H1 (cell line): ENCODE measurements around the gene SLC6A17. TPM values are rescaled to one million over a fixed set of nuclear protein-coding genes. Genes with fewer than 3 reads are reported as not detected.

ENCODE experiments used
- CTCF ChIA-PET: fragments of 300-600 bp; sonication (Branson Sonifier 250); formaldehyde crosslinking; loops from one replicate; lab custom pipeline; 2021; ENCODE audit not compliant: partially characterized antibody; lab: Charles Lee
- POLR2A ChIA-PET: fragments of 300-600 bp; sonication (Branson Sonifier 250); formaldehyde crosslinking; loops from one replicate; lab custom pipeline; 2021; ENCODE audit warnings: inconsistent platforms; ENCODE audit not compliant: partially characterized antibody; lab: Charles Lee
- DNase-seq, 2 experiments: peaks; one replicate each; pipeline versions ENCODE4 v3.0.0 to v3.0.0-alpha.2; 2010 to 2022; ENCODE audit warnings: low spot score in 2 of 2, low read depth in 1 of 2, mixed read lengths in 1 of 2
- FAIRE-seq: peaks from 2 replicates; lab custom pipeline; 2011; peaks lifted over from hg19 to GRCh38; lab: Jason Lieb, UNC
- H2AFZ ChIP-seq: 2 replicates; pipeline ENCODE4 v1.8.1; 2012; ENCODE audit warnings: low read length, inconsistent platforms
- H2AK5ac ChIP-seq: 2 replicates; pipeline ENCODE4 v1.6.1; 2013; ENCODE audit warnings: low read depth, low read length
- H2BK120ac ChIP-seq: replicated peaks from 2 replicates; pipeline ENCODE3; 2013; ENCODE audit warnings: low read depth, low read length, inconsistent platforms
- H2BK12ac ChIP-seq: 2 replicates; pipeline ENCODE4 v1.6.1; 2013; ENCODE audit warnings: low read depth, low read length
- H2BK15ac ChIP-seq: 2 replicates; pipeline ENCODE4 v1.6.1; 2013; ENCODE audit warnings: low read length
- H2BK20ac ChIP-seq: 2 replicates; pipeline ENCODE4 v1.6.1; 2013; ENCODE audit warnings: low read length
- H2BK5ac ChIP-seq: 2 replicates; pipeline ENCODE4 v1.6.1; 2013; ENCODE audit warnings: low read depth, low read length
- H3K14ac ChIP-seq: 2 replicates; pipeline ENCODE4 v1.6.1; 2013; ENCODE audit warnings: inconsistent platforms; ENCODE audit not compliant: insufficient read length
- H3K18ac ChIP-seq: 2 replicates; pipeline ENCODE4 v1.6.1; 2013; ENCODE audit warnings: low read length; ENCODE audit errors: extremely low read depth
- H3K23ac ChIP-seq: 2 replicates; pipeline ENCODE4 v1.6.1; 2013; ENCODE audit warnings: inconsistent platforms; ENCODE audit not compliant: insufficient read length
- H3K23me2 ChIP-seq: 2 replicates; pipeline ENCODE4 v1.6.1; 2013; ENCODE audit warnings: low read depth, low read length
- H3K27ac ChIP-seq: 2 replicates; pipeline ENCODE4 v1.6.1; 2011; ENCODE audit warnings: low read depth, low read length, inconsistent platforms
- H3K27me3 ChIP-seq, 4 experiments: replicated peaks in 1 of 4; 1 replicate in 1 of 4; 2 replicates in 3 of 4; pipeline versions ENCODE4 v1.6.1 to v1.8.1; 2011 to 2013; ENCODE audit warnings: low read length in 3 of 4, mild to moderate bottlenecking in 3 of 4, inconsistent platforms in 2 of 4, mixed read lengths in 2 of 4, moderate library complexity in 1 of 4; ENCODE audit not compliant: control insufficient read depth in 3 of 4, insufficient read depth in 3 of 4; ENCODE audit errors: extremely low read depth in 1 of 4
- H3K36me3 ChIP-seq, 4 experiments: 2 replicates each; pipeline versions ENCODE4 v1.6.1 to v1.8.1; 2011 to 2013; ENCODE audit warnings: mild to moderate bottlenecking in 4 of 4, low read length in 3 of 4, moderate library complexity in 2 of 4, control low read depth in 1 of 4, inconsistent platforms in 1 of 4; ENCODE audit not compliant: insufficient read depth in 4 of 4, control insufficient read depth in 2 of 4
- H3K4ac ChIP-seq: replicated peaks from 2 replicates; pipeline ENCODE3; 2013; ENCODE audit warnings: low read length, low read depth, mixed read lengths, inconsistent platforms; ENCODE audit not compliant: insufficient read length
- H3K4me1 ChIP-seq, 4 experiments: replicated peaks in 1 of 4; 1 replicate in 1 of 4; 2 replicates in 3 of 4; pipeline versions ENCODE4 v1.6.1 to v1.8.1; 2011 to 2013; ENCODE audit warnings: low read length in 3 of 4, inconsistent platforms in 2 of 4, mixed read lengths in 1 of 4; ENCODE audit not compliant: insufficient read depth in 4 of 4, control insufficient read depth in 3 of 4
- H3K4me2 ChIP-seq, 2 experiments: 2 replicates each; pipeline versions ENCODE4 v1.6.1 to v1.8.1; 2011 to 2013; ENCODE audit warnings: low read depth in 2 of 2, low read length in 2 of 2, control low read depth in 1 of 2, inconsistent platforms in 1 of 2, mild to moderate bottlenecking in 1 of 2; ENCODE audit not compliant: insufficient read depth in 1 of 2
- H3K4me3 ChIP-seq, 4 experiments: fragments of 200-600, 300-600 bp in 1 of 4; sonication (generic), shearing (Covaris generic), sonication (Bioruptor Twin) in 1 of 4; 2 replicates each; pipeline versions ENCODE4 v1.5.1 to v1.8.1; 2011 to 2016; ENCODE audit warnings: low read length in 4 of 4, low read depth in 3 of 4, control low read depth in 2 of 4, inconsistent platforms in 2 of 4, mild to moderate bottlenecking in 2 of 4, mixed read lengths in 1 of 4, moderate library complexity in 1 of 4; ENCODE audit not compliant: insufficient read depth in 2 of 4; ENCODE audit errors: extremely low read depth in 1 of 4
- H3K56ac ChIP-seq: replicated peaks from 2 replicates; pipeline ENCODE3; 2013; ENCODE audit warnings: low read depth, mild to moderate bottlenecking, mixed read lengths, low read length, inconsistent platforms; ENCODE audit not compliant: insufficient read length
- H3K79me1 ChIP-seq: 2 replicates; pipeline ENCODE4 v1.6.1; 2013; ENCODE audit warnings: low read depth, low read length, control low read depth
- H3K79me2 ChIP-seq, 2 experiments: 2 replicates each; pipeline versions ENCODE4 v1.6.1 to v1.8.1; 2012 to 2013; ENCODE audit warnings: low read length in 2 of 2, mild to moderate bottlenecking in 2 of 2, inconsistent platforms in 1 of 2; ENCODE audit not compliant: insufficient read depth in 2 of 2, control insufficient read depth in 1 of 2
- H3K9ac ChIP-seq, 4 experiments: replicated peaks in 1 of 4; 1 replicate in 1 of 4; 2 replicates in 3 of 4; pipeline versions ENCODE4 v1.6.1 to v1.8.1; 2011 to 2013; ENCODE audit warnings: low read depth in 3 of 4, low read length in 3 of 4, control low read depth in 2 of 4, mild to moderate bottlenecking in 2 of 4, moderate library complexity in 2 of 4, inconsistent platforms in 1 of 4; ENCODE audit errors: extremely low read depth in 1 of 4
- H3K9me3 ChIP-seq, 2 experiments: 2 replicates each; pipeline versions ENCODE4 v1.6.1 to v1.8.1; 2012 to 2013; ENCODE audit warnings: mild to moderate bottlenecking in 2 of 2, moderate library complexity in 2 of 2, control low read depth in 1 of 2, inconsistent platforms in 1 of 2, low read depth in 1 of 2, low read length in 1 of 2, mixed read lengths in 1 of 2; ENCODE audit not compliant: insufficient read depth in 2 of 2
- H4K20me1 ChIP-seq, 2 experiments: replicated peaks in 1 of 2; 2 replicates each; pipeline versions ENCODE3 to v1.8.1; 2011 to 2013; ENCODE audit warnings: inconsistent platforms in 2 of 2, low read length in 2 of 2, mild to moderate bottlenecking in 1 of 2; ENCODE audit not compliant: insufficient read depth in 2 of 2, control insufficient read depth in 1 of 2
- H4K5ac ChIP-seq: 2 replicates; pipeline ENCODE4 v1.6.1; 2013; ENCODE audit warnings: low read length, low read depth, mixed read lengths, inconsistent platforms; ENCODE audit not compliant: insufficient read length
- H4K8ac ChIP-seq: 2 replicates; pipeline ENCODE4 v1.8.0; 2013; ENCODE audit warnings: mild to moderate bottlenecking, moderate library complexity, low read length, inconsistent platforms; ENCODE audit not compliant: insufficient read depth; ENCODE audit errors: extremely low read depth
- H4K91ac ChIP-seq: replicated peaks from 2 replicates; pipeline ENCODE3; 2013; ENCODE audit warnings: low read length, mixed read lengths, inconsistent platforms; ENCODE audit not compliant: insufficient read length
- CHD2 ChIP-seq: IDR thresholded peaks from 2 replicates; pipeline ENCODE4 v1.6.1; 2012; ENCODE audit warnings: low read length, improper control_type of control experiment
- CREB1 ChIP-seq: IDR thresholded peaks from 2 replicates; pipeline ENCODE4 v1.6.1; 2012; ENCODE audit warnings: inconsistent platforms
- HDAC2 ChIP-seq, 2 experiments: fragments of 300-600 bp in 1 of 2; sonication (generic) in 1 of 2; IDR thresholded peaks; 2 replicates each; pipeline ENCODE4 v1.6.1; 2011 to 2012; ENCODE audit warnings: low read depth in 2 of 2, low read length in 2 of 2, mild to moderate bottlenecking in 2 of 2, moderate library complexity in 2 of 2, borderline replicate concordance in 1 of 2, inconsistent platforms in 1 of 2
- HDAC6 ChIP-seq: IDR thresholded peaks from one replicate; pipeline ENCODE4 v1.7.1; 2012; ENCODE audit warnings: low read depth, mild to moderate bottlenecking, inconsistent platforms, low read length, moderate library complexity
- PHF8 ChIP-seq: fragments of 200-600 bp; sonication (generic); conservative IDR thresholded peaks from 2 replicates; pipeline ENCODE4 v1.7.1; 2012; ENCODE audit warnings: low read depth, mild to moderate bottlenecking, inconsistent platforms, low read length, moderate library complexity
- RAD21 ChIP-seq, 2 experiments: IDR thresholded peaks in 1 of 2; conservative IDR thresholded peaks in 1 of 2; 2 replicates each; pipeline ENCODE4 v1.6.1; 2011; ENCODE audit warnings: low read depth in 2 of 2, low read length in 2 of 2, improper control_type of control experiment in 1 of 2, inconsistent platforms in 1 of 2, mild to moderate bottlenecking in 1 of 2, moderate library complexity in 1 of 2
- SP4 ChIP-seq: IDR thresholded peaks from 2 replicates; pipeline ENCODE4 v1.6.1; 2012; ENCODE audit warnings: low read length, inconsistent platforms
- TAF7 ChIP-seq: optimal IDR thresholded peaks from 2 replicates; pipeline ENCODE3; 2011; ENCODE audit warnings: low read depth, mild to moderate bottlenecking, inconsistent platforms, low read length, moderate library complexity, borderline replicate concordance
- USF2 ChIP-seq: IDR thresholded peaks from 2 replicates; pipeline ENCODE4 v1.6.1; 2011; ENCODE audit warnings: low read length, improper control_type of control experiment
- WGBS, 2 experiments: shearing (Covaris generic) in 1 of 2; methylation state at CpG; one replicate each; pipeline versions ENCODE4 v1.1.6 to v1.1.7; 2013 to 2015; ENCODE audit warnings: low lambda C conversion rate in 2 of 2, mixed read lengths in 2 of 2, inconsistent platforms in 1 of 2, low coverage in 1 of 2, missing lambda C conversion rate in 1 of 2; ENCODE audit not compliant: insufficient replicate concordance in 2 of 2, insufficient coverage in 1 of 2, insufficient read length in 1 of 2; ENCODE audit errors: extremely low coverage in 1 of 2, missing lambda C conversion rate in 1 of 2; 5-methylcytosine and 5-hydroxymethylcytosine counted together
- polyA plus RNA-seq, 7 experiments: library from polyadenylated mRNA; depleted of rRNA in 3 of 7; stranded (reverse) in 5 of 7; unstranded in 2 of 7; fragments of >200 nt in 5 of 7; fragments of 200-250 nt in 2 of 7; gene quantifications; 1 replicate in 5 of 7; 2 replicates in 1 of 7; 4 replicates in 1 of 7; pipeline versions ENCODE4 v1.2.1 to v1.2.3, GENCODE V29; 2011 to 2013; ENCODE audit warnings: missing spikeins in 2 of 7, mixed read lengths in 2 of 7
- total RNA-seq: library from RNA; stranded (reverse); fragmentation: NEBNext Ultra II Directional; extraction: Animal tissue kit (Norgen Biotek cat#: 25700); gene quantifications from 2 replicates; pipeline ENCODE4 v1.2.1, GENCODE V29; 2021

Gene SLC6A17
- total and polyA plus RNA-seq, 2 of the 8 experiments (the other 6 are each of a cell fraction or from before 2014, with no cell fraction given): 0.15 to 0.28 TPM

GRCh38 chr1:110155878-110156522 lies 5.7 kb downstream of the SLC6A17 start:
- H3K23me2 ChIP-seq: peaks cover 5% of the 10 kb centered on the region; the same call in 1 of the 2 replicates
- H3K56ac ChIP-seq: no peak overlapping the region
- no peaks in the 10 kb centered on the region for H3K9me3 ChIP-seq
- H3K79me1 ChIP-seq: no peaks in the 10 kb centered on the region
- H3K79me2 ChIP-seq: no peaks in the 10 kb centered on the region
- H2AK5ac ChIP-seq: no peak overlapping the region
- DNase-seq (peak in 1 of 2 experiments; percentile 94), FAIRE-seq (no peak)
- no peak overlapping the region for H4K8ac ChIP-seq
- H3K14ac ChIP-seq: no peak overlapping the region
- no peak overlapping the region for H2BK120ac ChIP-seq
- H3K4me1 ChIP-seq: no peaks in the 10 kb centered on the region
- H3K9ac ChIP-seq: no peak overlapping the region
- H3K23ac ChIP-seq: no peak overlapping the region
- H3K4ac ChIP-seq: no peak overlapping the region
- no peak overlapping the region for H2AFZ ChIP-seq
- H4K5ac ChIP-seq: no peak overlapping the region
- ChIA-PET CTCF (interaction anchor here (0.6 to 3.6 kb wide), 11 partner anchors 8 to 304 kb away, joined by 3 to 13 read pairs (median 3); no protein-coding TSS in a partner anchor), POLR2A (no interaction called here)
- peaks cover 5 to 7% of the 10 kb centered on the region in 2 experiments for H4K20me1 ChIP-seq
- H2BK5ac ChIP-seq: no peak overlapping the region
- H3K4me3 ChIP-seq: no peak overlapping the region
- H3K18ac ChIP-seq: no peak overlapping the region
- H3K36me3 ChIP-seq: no peaks in the 10 kb centered on the region
- no peak overlapping the region for H2BK12ac ChIP-seq
- H2BK20ac ChIP-seq: no peak overlapping the region
- peaks cover 16 to 44% (median 34%) of the 10 kb centered on the region in 4 experiments for H3K27me3 ChIP-seq
- no peak overlapping the region for H3K4me2 ChIP-seq
- no peak overlapping the region for H3K27ac ChIP-seq
- H2BK15ac ChIP-seq: no peak overlapping the region
- 55% methylated on average over 7 of the region's 7 CpGs; no CpG with 5 or more reads in 1 of the 2 experiments for WGBS, 2 experiments
- no peak overlapping the region for H4K91ac ChIP-seq
- TF ChIP-seq RAD21 (IDR thresholded peaks at IDR 0.05 in 1 of 2, conservative IDR thresholded peaks at IDR 0.05 in 1 of 2; ENCODE audit: low read depth in 2 of 2, low read length in 2 of 2) (0 out of 4 replicates have a peak, but pooled peaks of 1 of the 2 experiments have one; percentile 13), CHD2 (no peak), HDAC6 (no peak), SP4 (no peak), PHF8 (no peak), HDAC2 (IDR thresholded peaks at IDR 0.05; ENCODE audit: borderline replicate concordance in 1 of 2, low read depth in 2 of 2, low read length in 2 of 2) (0 out of 4 replicates have a peak, but pooled peaks of 1 of the 2 experiments have one; percentile 39), TAF7 (peak; percentile 42), USF2 (no peak), CREB1 (no peak)
